Breast epithelium (tissue), 3 donors: ENCODE measurements around the gene KIF26B.

Experiments
- CTCF ChIP-seq, 3 donors: fragments of 450-650 bp; IDR thresholded peaks; one replicate each; pipeline ENCODE4 v1.5.1; 2016 to 2017; ENCODE audit warnings: antibody characterized with exemption in 3 of 3, mild to moderate bottlenecking in 3 of 3, moderate library complexity in 3 of 3
- POLR2A ChIP-seq: fragments of 450-650 bp; IDR thresholded peaks from one replicate; pipeline ENCODE4 v1.6.1; 2016; ENCODE audit warnings: antibody characterized with exemption, mild to moderate bottlenecking, moderate library complexity

GRCh38 chr1:245516284-245516759 is 361.5 kb downstream of the KIF26B start:
- TF ChIP-seq CTCF (IDR thresholded peaks at IDR 0.05) (no peak), POLR2A (no peak)
